WTC11 (cell line): ENCODE measurements around the gene LMBRD1. TPM values are rescaled to one million over a fixed set of nuclear protein-coding genes. Genes with fewer than 3 reads are reported as not detected.

Experiments
- ATAC-seq: fragments of 200-7000 bp; cut with Tn5 transposase; 2 replicates; pipeline ENCODE4 v1.10.0; 2021; ENCODE audit warnings: mild to moderate bottlenecking, moderate library complexity
- CTCF ChIA-PET: fragments of 300-600 bp; sonication (Branson Sonifier 250); formaldehyde crosslinking; loops from one replicate; lab custom pipeline; 2021; ENCODE audit warnings: antibody characterized with exemption; lab: Charles Lee
- POLR2A ChIA-PET: fragments of 350-600 bp; sonication (Branson Sonifier 250); formaldehyde crosslinking; loops from one replicate; lab custom pipeline; 2021; ENCODE audit warnings: antibody characterized with exemption; lab: Charles Lee
- DNase-seq: peaks from one replicate; pipeline ENCODE4 v3.0.0; 2021; ENCODE audit warnings: low spot score
- H3K27ac Mint-ChIP-seq: 2 replicates; pipeline ENCODE4 v1.8.0; 2021; ENCODE audit warnings: mixed read lengths
- H3K27me3 Mint-ChIP-seq: 2 replicates; pipeline ENCODE4 v1.8.0; 2021; ENCODE audit warnings: low read depth, mild to moderate bottlenecking, moderate library complexity, mixed read lengths
- H3K36me3 Mint-ChIP-seq: 2 replicates; pipeline ENCODE4 v1.8.0; 2021; ENCODE audit warnings: mixed read lengths
- H3K4me1 Mint-ChIP-seq: 2 replicates; pipeline ENCODE4 v1.8.0; 2022; ENCODE audit warnings: mixed read lengths
- H3K4me3 Mint-ChIP-seq: 2 replicates; pipeline ENCODE4 v1.8.0; 2021; ENCODE audit warnings: mild to moderate bottlenecking, moderate library complexity, mixed read lengths
- H3K9me3 Mint-ChIP-seq: 2 replicates; pipeline ENCODE4 v1.8.0; 2021; ENCODE audit warnings: mixed read lengths
- CBFB ChIP-seq: sonication (generic); formaldehyde crosslinking; IDR thresholded peaks from 2 replicates; pipeline ENCODE4 v1.8.1; 2022; ENCODE audit warnings: mild to moderate bottlenecking, low read depth, missing genetic modification reagents
- ELF4 ChIP-seq: sonication (generic); formaldehyde crosslinking; IDR thresholded peaks from 2 replicates; pipeline ENCODE4 v1.8.1; 2022; ENCODE audit warnings: low read depth, mild to moderate bottlenecking, moderate library complexity, missing genetic modification reagents
- FOXP1 ChIP-seq: sonication (generic); formaldehyde crosslinking; IDR thresholded peaks from 2 replicates; pipeline ENCODE4 v1.8.0; 2022; ENCODE audit warnings: missing genetic modification reagents, mild to moderate bottlenecking, moderate library complexity, borderline replicate concordance
- JAZF1 ChIP-seq: fragments of 250-450 bp; sonication (Bioruptor Pico); IDR thresholded peaks from 2 replicates; pipeline ENCODE4 v1.9.0; 2021; ENCODE audit warnings: moderate library complexity, mild to moderate bottlenecking, inconsistent platforms
- JUN ChIP-seq: sonication (generic); formaldehyde crosslinking; IDR thresholded peaks from 2 replicates; pipeline ENCODE4 v1.8.0; 2023; ENCODE audit warnings: mild to moderate bottlenecking, missing genetic modification reagents
- MYBL2 ChIP-seq: sonication (generic); formaldehyde crosslinking; IDR thresholded peaks from 2 replicates; pipeline ENCODE4 v1.8.1; 2023; ENCODE audit warnings: mild to moderate bottlenecking, moderate library complexity, missing genetic modification reagents
- NR1H2 ChIP-seq: sonication (generic); formaldehyde crosslinking; IDR thresholded peaks from 2 replicates; pipeline ENCODE4 v1.9.0; 2021; ENCODE audit warnings: mild to moderate bottlenecking, moderate library complexity, missing genetic modification reagents
- SOX15 ChIP-seq: fragments of 250-450 bp; sonication (Bioruptor Pico); IDR thresholded peaks from 2 replicates; pipeline ENCODE4 v1.9.0; 2021; ENCODE audit warnings: mild to moderate bottlenecking
- TCF7 ChIP-seq: sonication (generic); formaldehyde crosslinking; IDR thresholded peaks from 2 replicates; pipeline ENCODE4 v1.8.0; 2022; ENCODE audit warnings: mild to moderate bottlenecking, low read depth, missing genetic modification reagents, moderate library complexity
- TEAD1 ChIP-seq: sonication (generic); formaldehyde crosslinking; IDR thresholded peaks from 2 replicates; pipeline ENCODE4 v1.8.0; 2022; ENCODE audit warnings: mild to moderate bottlenecking, missing genetic modification reagents
- ZNF317 ChIP-seq: sonication (generic); formaldehyde crosslinking; IDR thresholded peaks from 2 replicates; pipeline ENCODE4 v1.8.1; 2023; ENCODE audit warnings: low read depth, mild to moderate bottlenecking, moderate library complexity, missing genetic modification reagents, borderline replicate concordance
- ZNF396 ChIP-seq: fragments of 250-450 bp; sonication (Bioruptor Pico); IDR thresholded peaks from 2 replicates; pipeline ENCODE4 v1.8.0; 2021; ENCODE audit warnings: mild to moderate bottlenecking, moderate library complexity, borderline replicate concordance
- ZNF671 ChIP-seq: fragments of 250-450 bp; sonication (Bioruptor Pico); IDR thresholded peaks from 2 replicates; pipeline ENCODE4 v1.8.0; 2021; ENCODE audit warnings: mild to moderate bottlenecking
- total RNA-seq: library from RNA; stranded (reverse); gene quantifications from 3 replicates; pipeline ENCODE4 v1.2.3, GENCODE V29; 2021
- TF ChIP-seq, protein P1 (sequence below): sonication (generic); formaldehyde crosslinking; IDR thresholded peaks from 2 replicates; pipeline ENCODE4 v1.8.0; 2022; ENCODE audit warnings: missing genetic modification reagents
- TF ChIP-seq, protein P2 (sequence below): fragments of 250-450 bp; sonication (Bioruptor Pico); IDR thresholded peaks from 2 replicates; pipeline ENCODE4 v2.1.2; 2022; ENCODE audit warnings: mild to moderate bottlenecking, moderate library complexity
- TF ChIP-seq, protein P3 (sequence below): sonication (generic); formaldehyde crosslinking; IDR thresholded peaks from 2 replicates; pipeline ENCODE4 v1.8.0; 2022; ENCODE audit warnings: mild to moderate bottlenecking, missing genetic modification reagents
- TF ChIP-seq, protein P4 (sequence below): sonication (generic); formaldehyde crosslinking; conservative IDR thresholded peaks from 2 replicates; pipeline ENCODE4 v1.8.1; 2023; ENCODE audit warnings: mild to moderate bottlenecking, low read depth, missing genetic modification reagents, moderate library complexity
- TF ChIP-seq, protein P5 (sequence below): sonication (generic); formaldehyde crosslinking; IDR thresholded peaks from 2 replicates; pipeline ENCODE4 v1.8.1; 2023; ENCODE audit warnings: mild to moderate bottlenecking, moderate library complexity, missing genetic modification reagents

The LMBRD1 gene
- total RNA-seq, 1 experiment from 2014 or later: 15.0 TPM

DNA sequence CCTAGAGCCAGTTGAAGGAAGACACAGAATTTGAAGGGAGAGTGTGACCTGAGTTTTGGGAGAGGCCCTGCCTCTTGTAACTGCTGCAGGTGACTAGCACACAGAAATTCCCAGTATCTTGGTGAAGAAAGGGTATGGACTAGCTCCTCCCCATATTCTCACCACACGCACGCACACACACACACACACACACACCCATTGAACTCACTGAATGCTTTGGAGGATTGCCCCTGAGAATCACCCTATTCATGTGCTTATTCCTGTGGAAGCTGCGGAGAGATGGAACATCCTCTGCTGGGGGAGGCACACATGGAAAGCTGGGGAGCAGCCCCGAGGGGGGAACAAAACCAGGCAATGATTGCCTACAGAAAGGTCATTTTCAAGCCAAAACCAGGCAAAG, 6.2 kb upstream of the LMBRD1 start:
- Mint-ChIP-seq H3K27ac (no peak overlapping the region; the same call in 1 of the 2 replicates), H3K27me3 (no peaks in the 10 kb centered on the region), H3K4me3 (no peak overlapping the region), H3K36me3 (no peaks in the 10 kb centered on the region), H3K4me1 (peaks cover 31% of the 10 kb centered on the region), H3K9me3 (peaks cover 9% of the 10 kb centered on the region)
- POLR2A ChIA-PET: no interaction called here
- DNase-seq (peak; percentile 17), ATAC-seq (peak; percentile 86)
- CTCF ChIA-PET: interaction anchor here (0.5 kb wide), 1 partner anchor 9 kb away, joined by 3 read pairs; no protein-coding TSS in a partner anchor
- TF ChIP-seq CBFB (CRISPR knock-in tag) (no peak), FOXP1 (CRISPR knock-in tag) (no peak), ZNF317 (CRISPR knock-in tag) (peak; percentile 89), SOX15 (CRISPR knock-in tag) (no peak), TEAD1 (CRISPR knock-in tag) (0 out of 2 replicates have a peak, but pooled peaks have one; percentile 29), ELF4 (CRISPR knock-in tag) (no peak), NR1H2 (no peak), ZNF671 (no peak), JAZF1 (CRISPR knock-in tag) (no peak), TCF7 (CRISPR knock-in tag) (no peak)
- TF ChIP-seq, protein P1, sequence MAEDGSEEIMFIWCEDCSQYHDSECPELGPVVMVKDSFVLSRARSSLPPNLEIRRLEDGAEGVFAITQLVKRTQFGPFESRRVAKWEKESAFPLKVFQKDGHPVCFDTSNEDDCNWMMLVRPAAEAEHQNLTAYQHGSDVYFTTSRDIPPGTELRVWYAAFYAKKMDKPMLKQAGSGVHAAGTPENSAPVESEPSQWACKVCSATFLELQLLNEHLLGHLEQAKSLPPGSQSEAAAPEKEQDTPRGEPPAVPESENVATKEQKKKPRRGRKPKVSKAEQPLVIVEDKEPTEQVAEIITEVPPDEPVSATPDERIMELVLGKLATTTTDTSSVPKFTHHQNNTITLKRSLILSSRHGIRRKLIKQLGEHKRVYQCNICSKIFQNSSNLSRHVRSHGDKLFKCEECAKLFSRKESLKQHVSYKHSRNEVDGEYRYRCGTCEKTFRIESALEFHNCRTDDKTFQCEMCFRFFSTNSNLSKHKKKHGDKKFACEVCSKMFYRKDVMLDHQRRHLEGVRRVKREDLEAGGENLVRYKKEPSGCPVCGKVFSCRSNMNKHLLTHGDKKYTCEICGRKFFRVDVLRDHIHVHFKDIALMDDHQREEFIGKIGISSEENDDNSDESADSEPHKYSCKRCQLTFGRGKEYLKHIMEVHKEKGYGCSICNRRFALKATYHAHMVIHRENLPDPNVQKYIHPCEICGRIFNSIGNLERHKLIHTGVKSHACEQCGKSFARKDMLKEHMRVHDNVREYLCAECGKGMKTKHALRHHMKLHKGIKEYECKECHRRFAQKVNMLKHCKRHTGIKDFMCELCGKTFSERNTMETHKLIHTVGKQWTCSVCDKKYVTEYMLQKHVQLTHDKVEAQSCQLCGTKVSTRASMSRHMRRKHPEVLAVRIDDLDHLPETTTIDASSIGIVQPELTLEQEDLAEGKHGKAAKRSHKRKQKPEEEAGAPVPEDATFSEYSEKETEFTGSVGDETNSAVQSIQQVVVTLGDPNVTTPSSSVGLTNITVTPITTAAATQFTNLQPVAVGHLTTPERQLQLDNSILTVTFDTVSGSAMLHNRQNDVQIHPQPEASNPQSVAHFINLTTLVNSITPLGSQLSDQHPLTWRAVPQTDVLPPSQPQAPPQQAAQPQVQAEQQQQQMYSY (CRISPR knock-in tag): no peak
- TF ChIP-seq, protein P2, sequence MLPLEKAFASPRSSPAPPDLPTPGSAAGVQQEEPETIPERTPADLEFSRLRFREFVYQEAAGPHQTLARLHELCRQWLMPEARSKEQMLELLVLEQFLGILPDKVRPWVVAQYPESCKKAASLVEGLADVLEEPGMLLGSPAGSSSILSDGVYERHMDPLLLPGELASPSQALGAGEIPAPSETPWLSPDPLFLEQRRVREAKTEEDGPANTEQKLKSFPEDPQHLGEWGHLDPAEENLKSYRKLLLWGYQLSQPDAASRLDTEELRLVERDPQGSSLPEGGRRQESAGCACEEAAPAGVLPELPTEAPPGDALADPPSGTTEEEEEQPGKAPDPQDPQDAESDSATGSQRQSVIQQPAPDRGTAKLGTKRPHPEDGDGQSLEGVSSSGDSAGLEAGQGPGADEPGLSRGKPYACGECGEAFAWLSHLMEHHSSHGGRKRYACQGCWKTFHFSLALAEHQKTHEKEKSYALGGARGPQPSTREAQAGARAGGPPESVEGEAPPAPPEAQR: no peak
- TF ChIP-seq, protein P3, sequence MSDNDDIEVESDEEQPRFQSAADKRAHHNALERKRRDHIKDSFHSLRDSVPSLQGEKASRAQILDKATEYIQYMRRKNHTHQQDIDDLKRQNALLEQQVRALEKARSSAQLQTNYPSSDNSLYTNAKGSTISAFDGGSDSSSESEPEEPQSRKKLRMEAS (CRISPR knock-in tag): 0 out of 2 replicates have a peak, but pooled peaks have one; percentile 40

DNA sequence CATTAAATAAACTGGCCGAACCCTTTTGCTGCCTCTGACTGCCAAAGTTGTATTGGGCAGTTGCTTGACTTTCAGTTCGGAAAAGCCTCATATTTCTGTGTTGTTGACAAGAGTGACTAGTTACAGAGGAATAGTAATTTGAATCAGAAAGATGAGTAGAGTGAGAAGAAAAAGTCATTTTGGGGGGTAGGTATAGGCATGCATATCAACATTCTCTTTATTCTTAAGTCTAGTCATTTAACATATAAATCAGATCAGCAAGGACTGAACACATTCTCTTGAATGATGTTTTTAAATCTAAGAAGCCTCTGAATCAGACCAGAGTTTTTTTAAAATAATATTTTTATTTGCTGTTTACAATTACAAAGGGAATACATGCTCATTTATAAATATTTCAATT, 4.9 kb upstream of the LMBRD1 start:
- peak overlapping the region; percentile 37; the same call in 1 of the 2 replicates for H3K27ac Mint-ChIP-seq
- H3K4me3 Mint-ChIP-seq: 0 out of 2 replicates have a peak overlapping the region, but pooled peaks have one; percentile 5

More for the DNA sequence above, 4.9 kb upstream of the LMBRD1 start:
- no peaks in the 10 kb centered on the region for H3K27me3 Mint-ChIP-seq
- no peak for TF ChIP-seq ZNF396 (CRISPR knock-in tag)
- TF ChIP-seq MYBL2 (CRISPR knock-in tag): no peak
- TF ChIP-seq, protein P4, sequence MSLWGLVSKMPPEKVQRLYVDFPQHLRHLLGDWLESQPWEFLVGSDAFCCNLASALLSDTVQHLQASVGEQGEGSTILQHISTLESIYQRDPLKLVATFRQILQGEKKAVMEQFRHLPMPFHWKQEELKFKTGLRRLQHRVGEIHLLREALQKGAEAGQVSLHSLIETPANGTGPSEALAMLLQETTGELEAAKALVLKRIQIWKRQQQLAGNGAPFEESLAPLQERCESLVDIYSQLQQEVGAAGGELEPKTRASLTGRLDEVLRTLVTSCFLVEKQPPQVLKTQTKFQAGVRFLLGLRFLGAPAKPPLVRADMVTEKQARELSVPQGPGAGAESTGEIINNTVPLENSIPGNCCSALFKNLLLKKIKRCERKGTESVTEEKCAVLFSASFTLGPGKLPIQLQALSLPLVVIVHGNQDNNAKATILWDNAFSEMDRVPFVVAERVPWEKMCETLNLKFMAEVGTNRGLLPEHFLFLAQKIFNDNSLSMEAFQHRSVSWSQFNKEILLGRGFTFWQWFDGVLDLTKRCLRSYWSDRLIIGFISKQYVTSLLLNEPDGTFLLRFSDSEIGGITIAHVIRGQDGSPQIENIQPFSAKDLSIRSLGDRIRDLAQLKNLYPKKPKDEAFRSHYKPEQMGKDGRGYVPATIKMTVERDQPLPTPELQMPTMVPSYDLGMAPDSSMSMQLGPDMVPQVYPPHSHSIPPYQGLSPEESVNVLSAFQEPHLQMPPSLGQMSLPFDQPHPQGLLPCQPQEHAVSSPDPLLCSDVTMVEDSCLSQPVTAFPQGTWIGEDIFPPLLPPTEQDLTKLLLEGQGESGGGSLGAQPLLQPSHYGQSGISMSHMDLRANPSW (CRISPR knock-in tag): no peak
- TF ChIP-seq, protein P5, sequence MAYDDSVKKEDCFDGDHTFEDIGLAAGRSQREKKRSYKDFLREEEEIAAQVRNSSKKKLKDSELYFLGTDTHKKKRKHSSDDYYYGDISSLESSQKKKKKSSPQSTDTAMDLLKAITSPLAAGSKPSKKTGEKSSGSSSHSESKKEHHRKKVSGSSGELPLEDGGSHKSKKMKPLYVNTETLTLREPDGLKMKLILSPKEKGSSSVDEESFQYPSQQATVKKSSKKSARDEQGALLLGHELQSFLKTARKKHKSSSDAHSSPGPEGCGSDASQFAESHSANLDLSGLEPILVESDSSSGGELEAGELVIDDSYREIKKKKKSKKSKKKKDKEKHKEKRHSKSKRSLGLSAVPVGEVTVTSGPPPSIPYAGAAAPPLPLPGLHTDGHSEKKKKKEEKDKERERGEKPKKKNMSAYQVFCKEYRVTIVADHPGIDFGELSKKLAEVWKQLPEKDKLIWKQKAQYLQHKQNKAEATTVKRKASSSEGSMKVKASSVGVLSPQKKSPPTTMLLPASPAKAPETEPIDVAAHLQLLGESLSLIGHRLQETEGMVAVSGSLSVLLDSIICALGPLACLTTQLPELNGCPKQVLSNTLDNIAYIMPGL (CRISPR knock-in tag): no peak
- no peak for TF ChIP-seq JUN (CRISPR knock-in tag)
- TF ChIP-seq, protein P1 (CRISPR knock-in tag): no peak
- TF ChIP-seq, all 79 proteins: peak for 0
- CTCF ChIA-PET: interaction anchor here (1.7 to 1.9 kb wide), 2 partner anchors 11 to 65 kb away, joined by 4 to 5 read pairs; partner anchors contain the start of gene COL19A1
- POLR2A ChIA-PET: no interaction called here
- H3K36me3 Mint-ChIP-seq: no peaks in the 10 kb centered on the region
- H3K9me3 Mint-ChIP-seq: peaks cover 14% of the 10 kb centered on the region
- ATAC-seq (no peak), DNase-seq (no peak)
- peaks cover 38% of the 10 kb centered on the region for H3K4me1 Mint-ChIP-seq
